HAP-1 (cell line): Measurements from ENCODE around the gene IFITM5.
"Not testable (repeated sequence)": the region's sequence is repeated elsewhere in the genome, so short reads cannot be mapped to it uniquely, and the experiment has no call there.

ENCODE experiments used
- DNase-seq, 2 experiments: peaks; one replicate each; pipeline ENCODE4 v3.0.0-alpha.2; 2016 to 2020; ENCODE audit warnings: low spot score in 2 of 2
- H3K27me3 ChIP-seq: fragments of 250-450 bp; sonication (Bioruptor Pico); 2 replicates; pipeline ENCODE4 v1.5.1; 2020; ENCODE audit warnings: low read depth, mild to moderate bottlenecking, moderate library complexity
- H3K36me3 ChIP-seq: fragments of 250-450 bp; sonication (Bioruptor Pico); replicated peaks from 2 replicates; pipeline ENCODE4 v1.5.1; 2020; ENCODE audit warnings: mild to moderate bottlenecking
- H3K4me1 ChIP-seq: fragments of 250-450 bp; sonication (Bioruptor Pico); 2 replicates; pipeline ENCODE4 v1.5.1; 2020; ENCODE audit warnings: mild to moderate bottlenecking
- H3K4me3 ChIP-seq: fragments of 250-450 bp; sonication (Bioruptor Pico); 2 replicates; pipeline ENCODE4 v1.5.1; 2020; ENCODE audit warnings: mild to moderate bottlenecking, moderate library complexity
- H3K9me3 ChIP-seq: fragments of 250-450 bp; sonication (Bioruptor Pico); 2 replicates; pipeline ENCODE4 v1.5.1; 2020; ENCODE audit warnings: mild to moderate bottlenecking, moderate library complexity
- in situ Hi-C: fragments of 300-500 bp; cut with MboI; formaldehyde crosslinking; loops from 3 replicates; pipeline ENCODE4 v1.14.3; 2020; ENCODE audit warnings: low sequenced_read_pairs, inconsistent platforms, mixed read lengths

IFITM5 gene

DNA sequence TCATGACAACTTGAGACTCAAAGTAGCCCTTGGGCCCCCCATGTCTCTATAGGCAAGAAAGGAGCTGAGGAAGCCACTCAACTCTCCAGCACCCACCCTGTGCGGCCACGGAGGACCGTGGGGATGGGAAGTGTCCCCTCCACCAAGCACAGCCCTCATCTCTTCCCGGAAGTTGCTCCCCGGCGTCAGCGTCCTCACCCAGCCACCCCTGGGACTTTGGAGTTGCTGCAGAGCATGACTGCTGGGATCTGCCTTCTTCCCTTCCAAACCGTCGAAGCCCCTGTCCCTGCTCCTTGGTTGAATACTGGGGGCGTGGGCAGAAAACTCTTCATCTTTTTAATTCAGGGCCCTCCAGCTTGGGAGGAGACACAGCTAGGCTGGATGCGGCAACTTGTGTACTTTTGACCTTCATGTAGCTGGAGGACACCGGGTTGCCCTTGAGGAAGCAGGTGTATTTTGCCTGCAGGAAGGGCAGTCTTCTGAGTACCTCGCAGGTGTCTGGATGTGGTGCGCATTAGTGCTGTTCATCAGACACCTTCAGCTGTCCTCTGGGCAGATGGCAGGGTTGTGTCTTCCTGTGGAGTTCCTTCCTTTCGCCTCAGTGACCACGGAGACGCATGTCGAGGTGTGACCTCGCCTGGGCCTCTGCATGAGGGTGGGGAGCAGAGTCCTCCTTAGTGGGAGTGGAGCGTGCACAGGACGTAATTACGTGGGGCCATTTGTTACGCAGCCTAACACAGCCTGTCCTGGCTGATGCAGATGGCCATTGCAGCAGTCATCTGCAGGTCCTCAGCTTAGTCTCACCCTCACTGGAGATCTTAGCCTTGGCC, 33.5 kb upstream of the IFITM5 start:
- peaks cover 4% of the 10 kb centered on the region for H3K4me1 ChIP-seq
- H3K9me3 ChIP-seq: no peaks in the 10 kb centered on the region
- no peak for DNase-seq
- in situ Hi-C loops: no loop called here
- H3K36me3 ChIP-seq: no peaks in the 10 kb centered on the region
- H3K27me3 ChIP-seq: no peaks in the 10 kb centered on the region
- H3K4me3 ChIP-seq: no peak overlapping the region

DNA sequence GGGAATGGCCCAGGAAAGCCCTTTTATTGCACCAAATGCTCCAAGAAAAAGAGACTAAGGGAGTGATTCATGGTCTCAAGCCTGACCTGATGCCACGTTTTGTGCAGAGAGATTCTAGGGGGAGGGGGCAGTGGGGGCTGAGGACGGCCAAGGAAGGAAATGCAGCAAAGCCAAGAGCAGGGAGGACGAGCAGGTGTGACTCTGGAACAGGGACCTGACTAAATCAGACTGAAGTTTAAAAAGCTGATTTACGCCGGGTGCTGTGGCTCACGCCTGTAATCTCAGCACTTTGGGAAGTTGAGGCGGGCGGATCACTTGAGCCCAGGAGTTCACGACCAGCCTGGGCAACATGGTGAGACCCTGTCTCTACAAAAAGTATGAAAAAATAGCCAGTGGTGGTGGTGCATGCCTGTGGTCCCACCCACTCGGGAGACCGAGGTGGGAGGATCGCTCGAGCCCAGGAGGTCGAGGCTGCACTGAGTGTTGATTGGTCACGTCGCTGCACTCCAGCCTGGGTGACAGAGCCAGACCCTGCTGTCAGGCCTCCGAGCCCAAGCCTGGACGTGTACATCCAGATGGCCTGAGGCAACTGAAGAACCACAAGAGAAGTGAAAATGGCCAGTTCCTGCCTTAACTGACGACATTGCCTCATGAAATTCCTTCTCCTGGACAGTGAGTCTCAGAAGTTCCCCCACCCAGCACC, 32.2 kb upstream of the IFITM5 start:
- no peak for DNase-seq
- Histone ChIP-seq H3K9me3 (no peaks in the 10 kb centered on the region), H3K27me3 (no peaks in the 10 kb centered on the region), H3K36me3 (no peaks in the 10 kb centered on the region), H3K4me1 (no peaks in the 10 kb centered on the region; the same call in 1 of the 2 replicates), H3K4me3 (no peak overlapping the region)
- in situ Hi-C loops: no loop called here

- Histone ChIP-seq H3K4me3 (no peak overlapping the region), H3K9me3 (no peaks in the 10 kb centered on the region), H3K36me3 (no peaks in the 10 kb centered on the region), H3K4me1 (no peaks in the 10 kb centered on the region; the same call in 1 of the 2 replicates), H3K27me3 (no peaks in the 10 kb centered on the region)
- in situ Hi-C loops: no loop called here
- no peak for DNase-seq
Measured at GRCh38 chr11:330694-331357, 31.5 kb upstream of the IFITM5 start.

- no peaks in the 10 kb centered on the region for H3K9me3 ChIP-seq
- in situ Hi-C loops: no loop called here
- no peaks in the 10 kb centered on the region for H3K36me3 ChIP-seq
- DNase-seq: no peak
- H3K4me3 ChIP-seq: no peak overlapping the region
- H3K4me1 ChIP-seq: no peaks in the 10 kb centered on the region; the same call in 1 of the 2 replicates
- no peaks in the 10 kb centered on the region for H3K27me3 ChIP-seq
Measured at GRCh38 chr11:330307-330693, 31.0 kb upstream of the IFITM5 start.

DNA sequence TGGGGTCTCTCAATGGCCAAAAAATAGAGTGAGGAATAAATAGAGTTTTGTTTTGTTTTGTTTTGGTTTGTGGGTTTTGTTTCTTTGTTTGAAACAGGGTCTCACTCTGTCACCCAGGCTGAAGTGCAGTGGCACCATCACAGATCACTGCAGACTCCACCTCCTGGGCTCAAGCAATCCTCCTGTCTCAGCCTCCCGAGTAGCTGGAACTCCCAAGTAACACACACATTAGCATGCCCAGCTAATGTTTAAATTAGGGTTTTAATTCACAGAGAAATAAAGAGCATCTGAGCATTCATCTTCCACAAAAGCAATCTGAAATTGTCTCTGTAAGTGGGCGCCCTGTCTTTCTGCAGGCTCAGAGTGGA, 30.5 kb upstream of the IFITM5 start:
- Histone ChIP-seq H3K4me3 (no peak overlapping the region), H3K36me3 (no peaks in the 10 kb centered on the region), H3K9me3 (no peaks in the 10 kb centered on the region), H3K27me3 (no peaks in the 10 kb centered on the region), H3K4me1 (no peaks in the 10 kb centered on the region; the same call in 1 of the 2 replicates)
- in situ Hi-C loops: no loop called here
- no peak for DNase-seq

- in situ Hi-C loops, H3K36me3 ChIP-seq, H3K4me3 ChIP-seq, DNase-seq, H3K4me1 ChIP-seq, H3K27me3 ChIP-seq, H3K9me3 ChIP-seq: not testable (repeated sequence)
Measured at GRCh38 chr11:328516-329100, 29.3 kb upstream of the IFITM5 start.

DNA sequence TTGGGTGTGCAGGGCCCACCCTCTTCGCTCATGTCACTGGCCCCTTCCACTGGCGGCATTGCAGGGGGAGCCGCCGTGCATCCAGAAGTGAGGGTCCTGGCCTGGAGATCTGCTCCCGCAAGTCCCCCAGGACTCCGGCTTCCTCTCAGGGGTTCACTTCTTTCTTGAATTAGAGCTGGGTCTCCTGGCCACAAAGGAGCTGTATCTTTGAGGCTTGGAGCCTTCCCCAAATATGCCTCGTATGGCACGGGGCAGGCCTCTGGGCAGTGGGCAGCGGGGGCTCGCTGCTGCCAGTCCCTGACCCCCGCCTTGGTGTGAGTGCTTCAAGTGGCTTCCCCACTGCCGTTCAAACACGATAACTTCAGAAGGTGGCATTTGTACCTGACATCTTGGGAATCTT, 28.7 kb upstream of the IFITM5 start:
- Histone ChIP-seq H3K4me1 (no peaks in the 10 kb centered on the region; the same call in 1 of the 2 replicates), H3K27me3 (no peaks in the 10 kb centered on the region), H3K4me3 (no peak overlapping the region), H3K36me3 (no peaks in the 10 kb centered on the region), H3K9me3 (no peaks in the 10 kb centered on the region)
- no peak for DNase-seq
- in situ Hi-C loops: no loop called here

- in situ Hi-C loops: no loop called here
- H3K4me1 ChIP-seq: no peaks in the 10 kb centered on the region; the same call in 1 of the 2 replicates
Measured at GRCh38 chr11:327581-327923, 28.2 kb upstream of the IFITM5 start.

GRCh38 chr11:326842-327580, 27.7 kb upstream of the IFITM5 start:
- in situ Hi-C loops: no loop called here
- no peak overlapping the region for H3K4me3 ChIP-seq
- H3K9me3 ChIP-seq: no peaks in the 10 kb centered on the region
- H3K4me1 ChIP-seq: no peaks in the 10 kb centered on the region; the same call in 1 of the 2 replicates
- H3K27me3 ChIP-seq: no peaks in the 10 kb centered on the region
- no peak for DNase-seq
- no peaks in the 10 kb centered on the region for H3K36me3 ChIP-seq

More at GRCh38 chr11:327581-327923, 28.2 kb upstream of the IFITM5 start:
- DNase-seq: no peak
- Histone ChIP-seq H3K36me3 (no peaks in the 10 kb centered on the region), H3K9me3 (no peaks in the 10 kb centered on the region), H3K4me3 (no peak overlapping the region), H3K27me3 (no peaks in the 10 kb centered on the region)

GRCh38 chr11:326592-326841, 27.2 kb upstream of the IFITM5 start:
- no peak for DNase-seq
- no peak overlapping the region for H3K4me3 ChIP-seq
- no peaks in the 10 kb centered on the region for H3K36me3 ChIP-seq
- H3K9me3 ChIP-seq: no peaks in the 10 kb centered on the region
- in situ Hi-C loops: no loop called here
- no peaks in the 10 kb centered on the region; the same call in 1 of the 2 replicates for H3K4me1 ChIP-seq
- H3K27me3 ChIP-seq: no peaks in the 10 kb centered on the region

- in situ Hi-C loops: no loop called here
- no peaks in the 10 kb centered on the region for H3K9me3 ChIP-seq
- no peaks in the 10 kb centered on the region for H3K27me3 ChIP-seq
- H3K4me1 ChIP-seq: no peaks in the 10 kb centered on the region; the same call in 1 of the 2 replicates
- H3K36me3 ChIP-seq: no peaks in the 10 kb centered on the region
- no peak for DNase-seq
- no peak overlapping the region for H3K4me3 ChIP-seq
Measured at GRCh38 chr11:325796-326591, 26.7 kb upstream of the IFITM5 start.

DNA sequence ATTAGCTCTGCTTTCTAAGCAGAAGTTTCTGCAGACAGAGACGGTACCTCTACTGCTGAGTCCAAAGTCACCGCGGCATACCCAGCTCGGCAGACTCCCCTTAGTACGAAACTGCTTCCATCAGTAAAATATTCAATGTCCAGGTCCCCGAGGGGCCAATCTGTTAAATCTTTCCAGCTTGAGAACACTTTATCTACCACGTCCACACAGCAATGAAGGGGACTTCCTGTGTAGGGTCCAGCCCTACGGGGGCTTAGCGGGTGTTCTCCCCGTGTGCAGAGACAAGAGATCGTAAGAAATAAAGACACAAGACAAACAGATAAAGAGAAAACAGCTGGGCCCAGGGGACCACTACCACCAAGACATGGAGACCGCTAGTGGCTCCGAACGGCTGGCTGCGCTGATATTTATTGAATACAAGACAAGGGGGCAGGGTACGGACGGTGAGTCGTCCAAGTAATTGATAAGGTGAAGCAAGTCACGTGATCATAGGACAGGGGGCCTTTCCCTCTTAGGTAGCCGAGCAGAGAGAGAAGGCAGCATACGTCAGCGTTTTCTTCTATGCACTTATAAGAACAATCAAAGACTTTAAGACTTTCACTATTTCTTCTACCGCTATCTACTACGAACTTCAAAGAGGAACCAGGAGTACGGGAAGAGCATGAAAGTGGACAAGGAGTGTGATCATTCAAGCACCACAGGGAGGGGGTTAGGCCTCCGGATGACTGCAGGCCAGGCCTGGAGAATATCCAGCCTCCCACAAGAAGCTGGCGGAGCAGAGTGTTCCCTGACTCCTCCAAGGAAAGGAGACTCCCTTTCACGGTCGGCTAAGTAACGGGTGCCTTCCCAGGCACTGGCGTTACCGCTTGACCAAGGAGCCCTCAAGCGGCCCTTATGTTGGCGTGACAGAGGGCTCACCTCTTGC, 25.5 kb upstream of the IFITM5 start:
- H3K4me3 ChIP-seq, in situ Hi-C loops, H3K4me1 ChIP-seq, DNase-seq, H3K9me3 ChIP-seq, H3K27me3 ChIP-seq, H3K36me3 ChIP-seq: not testable (repeated sequence)
